ENCODE results near the gene EIF4A3.

Gene EIF4A3

GRCh38 chr17:80147035-80147822, at the start of gene EIF4A3:
Gene EIF4A3, minus strand, starts transcription at chr17:80147128. Its CDS starts 167 bp downstream, at chr17:80146961.
- DNase-seq = peak; percentile 96

DNA sequence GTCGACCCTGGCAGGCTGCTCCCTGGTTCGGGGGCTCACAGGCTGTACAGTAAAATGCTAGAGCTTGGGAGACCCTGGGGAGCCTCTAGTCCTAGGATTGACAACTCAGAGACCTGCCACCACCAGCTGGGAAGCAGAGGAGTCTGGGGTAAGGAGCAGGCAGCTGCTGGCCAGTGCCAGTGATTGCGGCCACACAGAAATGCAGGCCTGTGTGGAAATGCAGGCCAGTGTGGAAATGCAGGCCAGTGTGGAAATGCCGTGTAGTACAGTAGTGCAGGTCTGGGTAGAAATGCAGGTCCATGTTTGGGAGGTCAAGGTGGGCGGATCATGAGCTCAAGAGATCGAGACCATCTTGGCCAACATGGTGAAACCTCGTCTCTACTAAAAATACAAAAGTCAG, 49.7 kb upstream of the EIF4A3 start:
- no peak for DNase-seq

GRCh38 chr17:80195671-80196529, 49.0 kb upstream of the EIF4A3 start:
- DNase-seq = no peak

DNA sequence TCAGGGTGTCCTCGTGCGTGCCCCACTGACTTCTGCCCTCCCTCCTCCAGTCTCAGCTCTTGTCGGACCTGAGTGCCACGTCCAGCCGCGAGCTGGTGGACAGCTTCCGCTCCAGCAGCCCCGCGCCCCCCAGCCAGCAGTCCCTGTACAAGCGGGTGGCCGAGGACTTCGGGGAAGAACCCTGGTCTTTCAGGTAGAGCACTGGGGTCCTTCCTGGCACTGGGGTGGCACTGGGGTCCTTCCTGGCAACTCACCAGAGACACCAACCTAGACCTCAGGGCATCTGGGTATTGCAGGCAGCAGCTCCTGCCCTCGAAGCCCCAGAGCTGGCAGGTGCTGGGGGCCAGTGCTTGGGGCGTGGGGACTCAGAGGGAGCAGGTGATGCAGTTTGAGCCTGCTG, 48.2 kb upstream of the EIF4A3 start:
- no peak for DNase-seq

- DNase-seq = no peak
Observed at GRCh38 chr17:80191865-80192661, 45.1 kb upstream of the EIF4A3 start.

- no peak for DNase-seq
Observed at GRCh38 chr17:80191192-80191591, 44.3 kb upstream of the EIF4A3 start.

- DNase-seq = no peak
Observed at GRCh38 chr17:80190716-80191115, 43.8 kb upstream of the EIF4A3 start.

GRCh38 chr17:80189611-80190010, 42.7 kb upstream of the EIF4A3 start:
- no peak for DNase-seq

DNA sequence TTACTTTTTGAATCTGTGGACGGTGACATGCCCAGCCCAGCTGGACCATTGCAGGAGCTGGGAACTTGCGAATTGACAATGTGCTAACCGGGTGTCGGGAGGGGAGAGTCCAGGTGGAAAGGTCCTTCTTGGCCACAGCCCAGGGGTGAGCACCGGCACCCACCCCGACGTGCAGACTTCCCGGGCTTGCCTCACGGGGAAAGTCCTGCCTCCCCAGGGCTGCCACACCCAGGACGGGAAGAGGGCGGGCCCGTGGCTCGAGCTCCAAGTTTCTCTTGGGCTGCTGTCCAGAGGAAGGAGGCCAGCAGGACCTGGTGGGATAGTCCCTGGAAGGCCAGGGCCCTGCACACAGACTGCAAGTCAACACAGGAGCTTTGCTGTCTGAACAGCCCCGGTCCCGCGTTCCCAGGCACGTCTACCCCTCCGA, 40.6 kb upstream of the EIF4A3 start:
- no peak for DNase-seq

DNA sequence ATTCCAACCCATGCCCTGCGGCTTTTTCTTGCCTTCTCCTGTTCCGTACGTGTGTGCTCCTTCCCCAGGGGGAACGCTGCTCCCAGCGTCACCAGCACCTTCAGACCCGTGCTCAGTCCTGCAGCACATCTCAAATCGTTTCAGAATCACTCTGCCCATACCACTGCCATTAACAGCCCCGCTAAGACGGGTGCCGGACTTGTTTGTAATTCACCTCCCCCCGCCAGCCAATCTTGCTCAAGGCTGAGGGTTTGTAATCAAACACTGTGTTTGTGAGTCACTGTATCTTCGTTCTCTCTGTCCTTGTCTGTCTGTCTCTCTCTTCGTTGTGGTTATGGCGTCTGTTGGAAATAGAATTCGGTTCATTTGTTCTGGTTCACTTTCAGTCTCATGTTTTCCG, 40.2 kb upstream of the EIF4A3 start:
- DNase-seq = no peak

DNA sequence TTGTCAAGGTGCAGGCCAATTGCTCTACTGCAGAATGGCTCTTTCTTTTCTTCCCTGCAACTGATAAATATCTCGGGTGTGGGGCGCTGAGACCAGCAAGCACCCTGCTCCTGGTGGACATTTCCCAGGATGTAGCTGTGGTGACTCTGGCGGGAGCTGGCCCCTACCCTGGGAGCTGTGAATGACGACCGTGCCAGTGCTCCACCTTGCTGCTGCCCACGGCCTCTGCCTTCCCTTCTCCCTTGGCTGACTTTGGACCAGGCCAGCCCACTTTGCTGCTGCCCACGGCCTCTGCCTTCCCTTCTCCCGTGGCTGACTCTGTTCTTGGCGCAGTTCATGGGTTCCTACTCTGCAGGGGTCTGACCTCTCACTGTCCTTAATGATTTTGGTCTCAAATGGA, 39.0 kb upstream of the EIF4A3 start:
- no peak for DNase-seq

DNA sequence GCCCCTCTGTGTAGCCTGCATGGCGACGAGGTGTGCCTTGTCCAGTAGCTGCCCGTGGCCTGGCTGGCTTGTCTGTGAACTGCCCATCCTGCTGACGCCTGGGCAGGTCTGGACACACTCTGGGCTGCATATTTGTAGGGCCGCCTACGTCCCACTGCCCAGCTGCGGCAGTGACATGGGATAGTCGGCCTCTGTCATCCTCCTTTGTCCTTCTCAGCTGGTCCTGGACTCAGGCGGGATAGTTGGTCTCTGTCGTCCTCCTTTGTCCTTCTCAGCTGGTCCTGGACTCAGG, 37.4 kb upstream of the EIF4A3 start:
- no peak for DNase-seq

GRCh38 chr17:80183581-80184422, 36.9 kb upstream of the EIF4A3 start:
- no peak for DNase-seq

- no peak for DNase-seq
Observed at GRCh38 chr17:80182845-80183223, 35.9 kb upstream of the EIF4A3 start.

DNA sequence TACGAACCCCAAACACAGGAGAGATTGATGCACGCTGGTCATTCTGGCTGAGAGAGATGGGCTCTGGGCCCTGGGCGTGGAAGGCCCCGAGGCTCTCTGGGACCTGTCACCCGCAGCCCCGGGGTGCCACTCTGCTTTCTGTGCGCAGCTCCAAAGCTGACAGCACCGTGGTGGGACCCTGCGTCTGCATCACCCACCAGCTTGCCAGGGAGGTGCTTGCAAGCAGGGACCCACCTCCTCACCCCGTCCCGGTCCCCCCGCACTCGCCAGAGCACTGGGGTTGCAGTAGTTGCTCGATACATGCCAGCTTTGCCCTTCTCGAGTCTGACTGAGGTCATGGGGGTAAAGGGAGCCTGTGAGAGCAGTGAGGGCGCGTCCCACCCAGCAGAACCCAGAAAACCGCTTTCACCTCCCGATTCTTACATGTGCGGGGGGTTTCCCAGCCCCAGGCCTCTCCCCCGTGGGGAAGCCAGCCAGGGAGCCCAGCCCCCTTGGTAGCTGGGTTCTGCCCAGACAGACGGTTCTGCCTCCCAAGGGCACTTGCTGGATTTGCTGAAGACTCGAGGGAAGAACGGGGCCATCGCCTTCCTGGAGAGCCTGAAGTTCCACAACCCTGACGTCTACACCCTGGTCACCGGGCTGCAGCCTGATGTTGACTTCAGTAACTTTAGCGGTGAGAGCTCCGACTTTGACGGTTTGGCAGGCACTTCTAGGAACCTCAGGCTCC, 35.4 kb upstream of the EIF4A3 start:
- DNase-seq = no peak

DNA sequence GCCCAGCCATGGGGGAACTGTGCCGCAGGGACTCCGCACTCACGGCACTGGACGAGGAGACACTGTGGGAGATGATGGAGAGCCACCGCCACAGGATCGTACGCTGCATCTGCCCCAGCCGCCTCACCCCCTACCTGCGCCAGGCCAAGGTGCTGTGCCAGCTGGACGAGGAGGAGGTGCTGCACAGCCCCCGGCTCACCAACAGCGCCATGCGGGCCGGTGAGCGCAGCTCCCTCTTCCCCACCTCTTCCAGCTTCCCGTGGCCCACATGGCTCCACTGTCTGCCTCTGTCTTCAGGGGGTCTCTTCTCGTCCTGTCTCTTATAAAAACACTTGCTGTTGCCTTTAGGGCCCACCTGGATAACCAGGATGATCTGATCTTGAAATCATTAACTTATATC, 34.5 kb upstream of the EIF4A3 start:
- no peak for DNase-seq

DNA sequence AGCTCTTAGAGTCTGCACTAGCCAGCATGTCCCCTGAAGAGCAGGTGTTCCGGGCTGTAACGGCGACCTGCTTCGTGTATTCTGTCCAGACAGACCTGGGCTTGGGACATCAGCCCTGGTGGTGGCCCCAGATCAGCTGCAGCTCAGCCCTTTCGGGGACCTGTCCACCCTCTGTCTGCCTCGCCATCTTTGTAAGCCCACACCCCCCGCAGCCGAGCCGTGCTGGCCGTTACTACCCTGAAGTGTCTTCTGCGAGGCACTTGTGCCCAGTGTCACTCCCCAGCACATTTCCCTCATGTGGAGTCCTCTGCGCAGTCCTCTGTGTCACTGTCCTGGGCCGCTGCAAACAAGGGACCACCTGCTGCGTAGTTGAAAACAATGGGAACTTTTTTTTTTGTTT, 33.3 kb upstream of the EIF4A3 start:
- DNase-seq = no peak

- DNase-seq = no peak
Observed at GRCh38 chr17:80177986-80178595, 31.2 kb upstream of the EIF4A3 start.

- DNase-seq = no peak
Observed at GRCh38 chr17:80176757-80177156, 29.8 kb upstream of the EIF4A3 start.

GRCh38 chr17:80173916-80174315, 27.0 kb upstream of the EIF4A3 start:
- no peak for DNase-seq

DNA sequence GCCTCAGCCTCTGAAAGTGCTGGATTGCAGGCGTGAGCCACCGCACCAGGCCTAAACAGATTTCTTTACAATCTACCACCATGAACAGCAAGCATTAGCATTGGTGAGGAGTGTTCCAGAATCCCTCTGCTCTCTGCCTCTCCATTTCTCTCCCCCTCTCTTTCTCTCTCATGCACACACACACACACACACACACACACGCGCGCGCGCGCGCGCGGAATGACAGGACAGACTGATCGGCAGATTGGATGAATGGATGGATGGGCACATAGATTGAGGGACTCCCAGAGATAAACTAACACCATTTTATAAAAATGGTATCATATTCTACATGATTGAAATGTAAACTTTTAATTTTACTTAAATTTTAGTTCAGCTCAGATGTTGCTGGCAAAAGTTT, 26.2 kb upstream of the EIF4A3 start:
- DNase-seq = no peak

- DNase-seq = no peak
Observed at GRCh38 chr17:80171681-80172080, 24.8 kb upstream of the EIF4A3 start.

All from NCI-H510A treated with DMSO at 0.1 percent for 48 hours (cell line).